K562 (cell line): ENCODE results near the gene NOSTRIN. TPM values are rescaled to one million over a fixed set of nuclear protein-coding genes. Genes with fewer than 3 reads are reported as not detected.

Source experiments
- CBX3 ChIP-seq, 2 experiments: IDR thresholded peaks; 1 replicate in 1 of 2; 2 replicates in 1 of 2; pipeline ENCODE4 v1.6.1; 2012; ENCODE audit warnings: inconsistent platforms in 2 of 2, low read length in 2 of 2, borderline replicate concordance in 1 of 2, control low read depth in 1 of 2
- FOXA3 ChIP-seq, 2 experiments: fragments of 450-650 bp in 1 of 2; sonication (generic) in 1 of 2; formaldehyde crosslinking; IDR thresholded peaks in 1 of 2; conservative IDR thresholded peaks in 1 of 2; 2 replicates each; pipeline versions ENCODE4 v1.4.0 to v1.8.0; 2020 to 2022; ENCODE audit warnings: mild to moderate bottlenecking in 2 of 2, missing genetic modification reagents in 1 of 2
- GTF2E2 ChIP-seq: fragments of 200-800 bp; sonication (Bioruptor generic); IDR thresholded peaks from 2 replicates; pipeline ENCODE4 v1.6.1; 2016; ENCODE audit warnings: missing genetic modification characterization, missing compliant biosample characterization
- KLF13 ChIP-seq: fragments of 450-650 bp; IDR thresholded peaks from 2 replicates; pipeline ENCODE4 v1.6.1; 2016; ENCODE audit warnings: missing genetic modification characterization, low read depth, mild to moderate bottlenecking, missing compliant biosample characterization, moderate library complexity, borderline replicate concordance
- LCOR ChIP-seq: sonication (generic); formaldehyde crosslinking; IDR thresholded peaks from 2 replicates; pipeline ENCODE4 v1.8.0; 2022; ENCODE audit warnings: mild to moderate bottlenecking, missing genetic modification reagents
- MXI1 ChIP-seq: IDR thresholded peaks from 2 replicates; pipeline ENCODE4 v1.6.1; 2011; ENCODE audit warnings: low read depth, mild to moderate bottlenecking, improper control_type of control experiment, low read length
- NONO ChIP-seq, 2 experiments: fragments of 200-400 bp in 1 of 2; fragments of 450-650 bp in 1 of 2; formaldehyde crosslinking in 1 of 2; IDR thresholded peaks; 2 replicates each; pipeline ENCODE4 v1.6.1; 2017; ENCODE audit warnings: low read depth in 2 of 2, mild to moderate bottlenecking in 2 of 2, moderate library complexity in 2 of 2, low read length in 1 of 2
- PRPF4 ChIP-seq: fragments of 200-400 bp; formaldehyde crosslinking; IDR thresholded peaks from one replicate; pipeline ENCODE4 v1.6.1; 2017; ENCODE audit warnings: low read length, low read depth, mild to moderate bottlenecking; ENCODE audit not compliant: insufficient read depth, poor library complexity, severe bottlenecking
- RBM15 ChIP-seq: fragments of 200-400 bp; formaldehyde crosslinking; IDR thresholded peaks from 2 replicates; pipeline ENCODE4 v1.6.1; 2018; ENCODE audit warnings: mild to moderate bottlenecking, low read length, moderate library complexity; ENCODE audit not compliant: insufficient read depth
- RNF2 ChIP-seq: sonication (generic); IDR thresholded peaks from 2 replicates; pipeline ENCODE4 v1.6.1; 2016
- SREBF2 ChIP-seq: sonication (generic); formaldehyde crosslinking; IDR thresholded peaks from 2 replicates; pipeline ENCODE4 v1.4.0; 2020; ENCODE audit warnings: mild to moderate bottlenecking, missing genetic modification reagents
- STAT5B ChIP-seq: fragments of 250-450 bp; sonication (Bioruptor Pico); IDR thresholded peaks from 2 replicates; pipeline ENCODE4 v1.8.0; 2021; ENCODE audit warnings: mild to moderate bottlenecking, inconsistent platforms
- ZFP36 ChIP-seq: fragments of 150-350 bp; IDR thresholded peaks from 2 replicates; pipeline ENCODE4 v1.6.1; 2018; ENCODE audit warnings: low read length, low read depth; ENCODE audit not compliant: partially characterized antibody
- ZNF134 ChIP-seq: fragments of 250-450 bp; sonication (Bioruptor Pico); conservative IDR thresholded peaks from 2 replicates; pipeline ENCODE4 v1.4.0; 2020
- polyA plus RNA-seq, 8 experiments: library from polyadenylated mRNA; depleted of rRNA in 4 of 8; stranded (reverse) in 5 of 8; unstranded in 3 of 8; fragments of >200 nt; fragmentation: Nextera tagmentation in 2 of 8; fragmentation: Illumina TruSeq in 1 of 8; extraction: Ambion mirVana in 2 of 8; extraction: Trizol in 1 of 8; gene quantifications; 2 replicates each; pipeline versions ENCODE4 v1.2.1 to v1.2.3, GENCODE V29; 2011 to 2014; ENCODE audit warnings: inconsistent platforms in 1 of 8, missing spikeins in 1 of 8
- total RNA-seq, 7 experiments: library from RNA; depleted of rRNA in 6 of 7; stranded (reverse); fragments of >200 nt in 6 of 7; fragmentation: Illumina TruSeq in 2 of 7; extraction: Trizol in 2 of 7; gene quantifications; 2 replicates each; pipeline versions ENCODE4 v1.2.1 to v1.2.3, GENCODE V29; 2011 to 2021; ENCODE audit warnings: low replicate concordance in 1 of 7
- TF ChIP-seq, protein P1 (sequence below), 2 experiments: fragments of 450-650 bp; formaldehyde crosslinking in 1 of 2; IDR thresholded peaks; 2 replicates each; pipeline versions ENCODE4 v1.4.0 to v1.6.1; 2014 to 2020; ENCODE audit warnings: mild to moderate bottlenecking in 2 of 2, borderline replicate concordance in 1 of 2, low read depth in 1 of 2
- TF ChIP-seq, protein P2 (sequence below): fragments of 250-450 bp; sonication (Bioruptor Pico); IDR thresholded peaks from 2 replicates; pipeline ENCODE4 v1.8.0; 2021; ENCODE audit warnings: borderline replicate concordance, mild to moderate bottlenecking, moderate library complexity; ENCODE audit not compliant: poor library complexity, severe bottlenecking
- TF ChIP-seq, protein P3 (sequence below): fragments of 450-650 bp; formaldehyde crosslinking; IDR thresholded peaks from 2 replicates; pipeline ENCODE4 v1.4.0; 2022; ENCODE audit warnings: mild to moderate bottlenecking, moderate library complexity

Gene NOSTRIN
- total and polyA plus RNA-seq, 9 of the 15 experiments (the other 6 are each of a cell fraction or from before 2014, with no cell fraction given): 26.7 to 82.9 (median 56.3) TPM

DNA sequence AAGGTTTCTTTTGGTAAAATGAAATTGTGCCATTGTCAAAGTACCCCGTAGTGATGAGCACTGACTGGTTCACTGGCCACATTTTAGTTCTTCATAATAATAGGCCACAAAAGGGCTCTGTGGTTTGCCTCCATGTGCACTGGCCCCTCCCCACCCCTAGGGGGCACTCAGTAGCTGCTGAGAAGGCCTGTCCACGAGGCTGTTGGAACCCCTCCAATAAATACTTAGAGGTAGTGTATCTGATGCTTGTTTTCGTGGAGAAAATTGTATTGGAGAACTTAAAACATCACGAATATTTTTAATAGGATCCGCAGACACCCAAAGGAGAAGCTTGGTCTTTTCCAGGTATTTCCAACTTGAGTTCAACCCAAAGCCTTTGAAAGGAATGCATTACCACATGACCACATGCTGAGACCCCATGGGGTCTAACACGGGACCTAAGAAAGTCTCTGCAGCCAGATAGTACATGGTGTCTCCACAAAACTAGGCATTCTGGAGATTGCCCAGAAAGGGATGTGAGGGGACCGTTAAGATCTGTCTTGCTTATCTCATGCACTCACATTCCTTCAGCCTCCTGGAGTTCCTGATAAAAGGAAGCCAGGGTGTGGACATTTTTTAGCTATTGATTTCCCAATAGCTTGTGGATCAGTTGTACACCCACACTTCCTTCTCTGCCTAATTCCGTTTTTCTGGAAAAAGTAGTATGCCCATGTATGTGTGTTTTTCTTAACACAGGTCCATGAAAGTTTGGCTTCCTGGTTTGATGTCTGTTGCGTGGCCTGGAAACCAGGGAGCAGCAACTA lies 28.5 kb upstream of the NOSTRIN start (continued):
- TF ChIP-seq KLF13 (tag) (0 out of 2 replicates have a peak, but pooled peaks have one; percentile 30), RBM15 (no peak), NONO (IDR thresholded peaks at IDR 0.05; ENCODE audit: low read depth in 2 of 2, low read length in 1 of 2) (peak in 1 of 2 experiments; percentile 49; a peak in 1 of 4 replicates), ZFP36 (peak; percentile 57), LCOR (CRISPR knock-in tag) (peak; percentile 66; the same call in 1 of the 2 replicates), PRPF4 (no peak), STAT5B (CRISPR knock-in tag) (no peak), CBX3 (IDR thresholded peaks at IDR 0.05; ENCODE audit: borderline replicate concordance in 1 of 2, low read length in 2 of 2) (peak in 1 of 2 experiments; percentile 81; a peak in 2 of 3 replicates), GTF2E2 (no peak), ZNF134 (CRISPR knock-in tag) (no peak), MXI1 (peak; percentile 76), RNF2 (peak; percentile 97), FOXA3 (CRISPR knock-in tag; conservative IDR thresholded peaks at IDR 0.05 in 1 of 2, IDR thresholded peaks at IDR 0.05 in 1 of 2) (peak; percentile 77 to 94; a peak in 2 of 4 replicates), SREBF2 (CRISPR knock-in tag) (no peak)
- TF ChIP-seq, protein P1, sequence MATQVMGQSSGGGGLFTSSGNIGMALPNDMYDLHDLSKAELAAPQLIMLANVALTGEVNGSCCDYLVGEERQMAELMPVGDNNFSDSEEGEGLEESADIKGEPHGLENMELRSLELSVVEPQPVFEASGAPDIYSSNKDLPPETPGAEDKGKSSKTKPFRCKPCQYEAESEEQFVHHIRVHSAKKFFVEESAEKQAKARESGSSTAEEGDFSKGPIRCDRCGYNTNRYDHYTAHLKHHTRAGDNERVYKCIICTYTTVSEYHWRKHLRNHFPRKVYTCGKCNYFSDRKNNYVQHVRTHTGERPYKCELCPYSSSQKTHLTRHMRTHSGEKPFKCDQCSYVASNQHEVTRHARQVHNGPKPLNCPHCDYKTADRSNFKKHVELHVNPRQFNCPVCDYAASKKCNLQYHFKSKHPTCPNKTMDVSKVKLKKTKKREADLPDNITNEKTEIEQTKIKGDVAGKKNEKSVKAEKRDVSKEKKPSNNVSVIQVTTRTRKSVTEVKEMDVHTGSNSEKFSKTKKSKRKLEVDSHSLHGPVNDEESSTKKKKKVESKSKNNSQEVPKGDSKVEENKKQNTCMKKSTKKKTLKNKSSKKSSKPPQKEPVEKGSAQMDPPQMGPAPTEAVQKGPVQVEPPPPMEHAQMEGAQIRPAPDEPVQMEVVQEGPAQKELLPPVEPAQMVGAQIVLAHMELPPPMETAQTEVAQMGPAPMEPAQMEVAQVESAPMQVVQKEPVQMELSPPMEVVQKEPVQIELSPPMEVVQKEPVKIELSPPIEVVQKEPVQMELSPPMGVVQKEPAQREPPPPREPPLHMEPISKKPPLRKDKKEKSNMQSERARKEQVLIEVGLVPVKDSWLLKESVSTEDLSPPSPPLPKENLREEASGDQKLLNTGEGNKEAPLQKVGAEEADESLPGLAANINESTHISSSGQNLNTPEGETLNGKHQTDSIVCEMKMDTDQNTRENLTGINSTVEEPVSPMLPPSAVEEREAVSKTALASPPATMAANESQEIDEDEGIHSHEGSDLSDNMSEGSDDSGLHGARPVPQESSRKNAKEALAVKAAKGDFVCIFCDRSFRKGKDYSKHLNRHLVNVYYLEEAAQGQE (IDR thresholded peaks at IDR 0.05; ENCODE audit: borderline replicate concordance): peak; percentile 89
- TF ChIP-seq, protein P1 (CRISPR knock-in tag; IDR thresholded peaks at IDR 0.05; ENCODE audit: low read depth): no peak
- TF ChIP-seq, protein P2, sequence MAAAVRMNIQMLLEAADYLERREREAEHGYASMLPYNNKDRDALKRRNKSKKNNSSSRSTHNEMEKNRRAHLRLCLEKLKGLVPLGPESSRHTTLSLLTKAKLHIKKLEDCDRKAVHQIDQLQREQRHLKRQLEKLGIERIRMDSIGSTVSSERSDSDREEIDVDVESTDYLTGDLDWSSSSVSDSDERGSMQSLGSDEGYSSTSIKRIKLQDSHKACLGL (CRISPR knock-in tag): peak; percentile 2
- TF ChIP-seq, protein P3, sequence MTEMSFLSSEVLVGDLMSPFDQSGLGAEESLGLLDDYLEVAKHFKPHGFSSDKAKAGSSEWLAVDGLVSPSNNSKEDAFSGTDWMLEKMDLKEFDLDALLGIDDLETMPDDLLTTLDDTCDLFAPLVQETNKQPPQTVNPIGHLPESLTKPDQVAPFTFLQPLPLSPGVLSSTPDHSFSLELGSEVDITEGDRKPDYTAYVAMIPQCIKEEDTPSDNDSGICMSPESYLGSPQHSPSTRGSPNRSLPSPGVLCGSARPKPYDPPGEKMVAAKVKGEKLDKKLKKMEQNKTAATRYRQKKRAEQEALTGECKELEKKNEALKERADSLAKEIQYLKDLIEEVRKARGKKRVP: peak; percentile 71
